Retinal pigment epithelial cell (primary cell): ENCODE measurements around the gene ELMO3.

Experiments used
- DNase-seq: peaks from one replicate; pipeline ENCODE4 v3.0.0-alpha.2; 2010; ENCODE audit warnings: low read depth
- H3K4me3 ChIP-seq: 2 replicates; pipeline ENCODE4 v1.5.1; 2011; ENCODE audit warnings: mild to moderate bottlenecking, low read length, control low read depth, moderate library complexity
- TF ChIP-seq, protein P1 (sequence below): conservative IDR thresholded peaks from 2 replicates; pipeline ENCODE4 v1.5.1; 2011; ENCODE audit warnings: low read depth, low read length, control low read depth, inconsistent platforms

Gene ELMO3

GRCh38 chr16:67238278-67238575 lies 39.3 kb downstream of the ELMO3 start:
- no peak overlapping the region for H3K4me3 ChIP-seq
- TF ChIP-seq, protein P1, sequence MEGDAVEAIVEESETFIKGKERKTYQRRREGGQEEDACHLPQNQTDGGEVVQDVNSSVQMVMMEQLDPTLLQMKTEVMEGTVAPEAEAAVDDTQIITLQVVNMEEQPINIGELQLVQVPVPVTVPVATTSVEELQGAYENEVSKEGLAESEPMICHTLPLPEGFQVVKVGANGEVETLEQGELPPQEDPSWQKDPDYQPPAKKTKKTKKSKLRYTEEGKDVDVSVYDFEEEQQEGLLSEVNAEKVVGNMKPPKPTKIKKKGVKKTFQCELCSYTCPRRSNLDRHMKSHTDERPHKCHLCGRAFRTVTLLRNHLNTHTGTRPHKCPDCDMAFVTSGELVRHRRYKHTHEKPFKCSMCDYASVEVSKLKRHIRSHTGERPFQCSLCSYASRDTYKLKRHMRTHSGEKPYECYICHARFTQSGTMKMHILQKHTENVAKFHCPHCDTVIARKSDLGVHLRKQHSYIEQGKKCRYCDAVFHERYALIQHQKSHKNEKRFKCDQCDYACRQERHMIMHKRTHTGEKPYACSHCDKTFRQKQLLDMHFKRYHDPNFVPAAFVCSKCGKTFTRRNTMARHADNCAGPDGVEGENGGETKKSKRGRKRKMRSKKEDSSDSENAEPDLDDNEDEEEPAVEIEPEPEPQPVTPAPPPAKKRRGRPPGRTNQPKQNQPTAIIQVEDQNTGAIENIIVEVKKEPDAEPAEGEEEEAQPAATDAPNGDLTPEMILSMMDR, result no peak
- DNase-seq, result no peak

GRCh38 chr16:67238806-67239470 lies 40.0 kb downstream of the ELMO3 start:
- no peak overlapping the region for H3K4me3 ChIP-seq
- DNase-seq, result no peak
- TF ChIP-seq, protein P1, result no peak

- TF ChIP-seq, protein P1, result no peak
- DNase-seq, result no peak
- no peak overlapping the region for H3K4me3 ChIP-seq
These were observed 41.6 kb downstream of the ELMO3 start for GRCh38 chr16:67240506-67240905.

DNA sequence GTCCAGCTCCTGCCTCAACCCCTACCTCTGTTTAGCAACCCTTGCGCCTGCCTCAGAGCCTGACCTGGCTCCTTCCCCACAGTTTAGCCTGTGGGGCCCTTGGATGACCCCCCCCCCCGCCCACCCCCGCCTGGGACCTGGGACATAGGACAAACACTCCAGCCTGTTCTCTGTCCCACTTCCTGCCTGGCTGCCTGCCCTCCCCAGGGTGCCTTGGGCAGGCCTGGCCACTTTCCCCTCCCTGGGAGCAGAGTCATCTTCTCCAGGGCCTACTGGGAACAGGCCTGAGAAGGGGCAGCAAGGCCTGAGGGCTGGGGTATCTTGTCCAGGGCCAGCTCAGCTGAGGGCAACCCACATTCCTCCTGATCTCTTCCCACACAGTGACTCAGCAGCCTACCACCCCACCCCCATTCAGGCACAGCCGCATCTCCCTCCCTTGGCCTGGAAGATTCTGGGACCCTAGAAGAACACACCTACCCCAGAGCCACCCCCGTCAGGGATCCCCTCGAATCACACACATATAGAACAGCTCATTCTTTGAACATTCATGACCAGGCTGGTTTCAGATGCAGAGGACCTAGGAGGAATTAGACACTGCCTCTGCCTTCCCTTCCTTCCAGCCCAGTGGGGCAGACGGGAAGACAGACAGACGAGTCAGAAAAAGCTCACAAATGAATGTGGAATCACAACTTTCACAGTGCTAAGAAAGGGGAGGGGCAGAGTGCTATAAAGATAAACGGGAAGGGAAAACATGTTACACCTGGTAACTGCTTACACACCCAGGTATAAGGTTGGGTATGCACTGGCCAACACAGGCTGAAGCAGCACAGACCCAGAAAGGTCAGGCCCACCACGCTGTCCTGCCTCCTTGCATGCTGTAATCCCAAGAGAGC lies 42.3 kb downstream of the ELMO3 start:
- no peak for DNase-seq
- H3K4me3 ChIP-seq, result no peak overlapping the region
- TF ChIP-seq, protein P1, result no peak

DNA sequence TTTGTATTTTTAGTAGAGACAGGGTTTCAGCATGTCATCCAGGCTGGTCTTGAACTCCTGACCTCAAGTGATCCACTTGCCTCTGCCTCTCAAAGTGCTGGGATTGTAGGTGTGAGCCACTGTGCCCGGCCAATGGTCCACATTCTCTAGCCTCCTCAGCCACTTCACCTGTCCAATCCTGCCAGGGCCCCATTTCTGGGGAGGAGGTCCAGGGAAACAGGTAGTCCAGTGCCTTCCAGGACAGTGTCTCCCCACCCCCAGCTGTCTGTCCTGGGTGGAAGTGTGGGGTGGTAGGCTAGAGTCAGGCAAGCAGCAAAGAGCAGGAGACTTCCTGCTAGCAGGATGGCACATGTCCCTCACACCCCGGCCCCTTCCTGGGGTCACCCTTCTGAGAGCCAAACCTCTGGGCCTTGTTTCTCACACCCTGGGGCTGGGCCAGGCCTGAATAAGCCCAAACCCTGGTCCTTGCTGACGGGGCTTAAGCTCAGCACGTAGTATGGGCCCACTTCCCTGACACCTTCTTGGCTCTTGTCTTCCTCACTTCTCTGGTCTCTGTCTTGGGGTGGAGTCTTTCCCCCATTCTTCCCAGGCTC lies 43.3 kb downstream of the ELMO3 start:
- no peak for DNase-seq
- TF ChIP-seq, protein P1, result no peak
- H3K4me3 ChIP-seq, result no peak overlapping the region

DNA sequence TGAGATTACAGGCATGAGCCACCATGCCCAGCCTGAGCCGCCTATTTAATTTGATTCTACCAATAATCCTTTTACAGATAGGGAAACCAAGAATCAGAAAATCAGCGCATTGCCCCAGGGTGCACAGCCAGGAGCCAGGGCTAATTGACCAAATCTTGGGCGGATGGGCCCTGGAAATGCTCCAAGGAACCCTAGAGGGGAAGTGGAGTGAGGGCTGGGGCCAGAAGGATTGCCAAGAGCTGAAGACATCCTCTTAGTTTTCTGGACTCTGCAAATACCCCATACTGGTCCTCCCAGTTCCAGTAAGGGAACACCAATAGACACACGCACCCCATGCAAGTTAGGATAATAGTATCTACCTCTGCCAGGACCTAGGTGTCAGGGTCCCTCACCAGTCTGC lies 44.5 kb downstream of the ELMO3 start:
- no peak overlapping the region for H3K4me3 ChIP-seq
- TF ChIP-seq, protein P1, result no peak
- no peak for DNase-seq
